HG03354 (cell line): ENCODE data around the gene TIMM21.

Source experiments
- ATAC-seq: cut with Tn5 transposase; IDR thresholded peaks from one replicate; pipeline ENCODE4 v1.9.1; 2021; ENCODE audit warnings: mild to moderate bottlenecking; ENCODE audit not compliant: unreplicated experiment, poor library complexity, severe bottlenecking

The TIMM21 gene

DNA sequence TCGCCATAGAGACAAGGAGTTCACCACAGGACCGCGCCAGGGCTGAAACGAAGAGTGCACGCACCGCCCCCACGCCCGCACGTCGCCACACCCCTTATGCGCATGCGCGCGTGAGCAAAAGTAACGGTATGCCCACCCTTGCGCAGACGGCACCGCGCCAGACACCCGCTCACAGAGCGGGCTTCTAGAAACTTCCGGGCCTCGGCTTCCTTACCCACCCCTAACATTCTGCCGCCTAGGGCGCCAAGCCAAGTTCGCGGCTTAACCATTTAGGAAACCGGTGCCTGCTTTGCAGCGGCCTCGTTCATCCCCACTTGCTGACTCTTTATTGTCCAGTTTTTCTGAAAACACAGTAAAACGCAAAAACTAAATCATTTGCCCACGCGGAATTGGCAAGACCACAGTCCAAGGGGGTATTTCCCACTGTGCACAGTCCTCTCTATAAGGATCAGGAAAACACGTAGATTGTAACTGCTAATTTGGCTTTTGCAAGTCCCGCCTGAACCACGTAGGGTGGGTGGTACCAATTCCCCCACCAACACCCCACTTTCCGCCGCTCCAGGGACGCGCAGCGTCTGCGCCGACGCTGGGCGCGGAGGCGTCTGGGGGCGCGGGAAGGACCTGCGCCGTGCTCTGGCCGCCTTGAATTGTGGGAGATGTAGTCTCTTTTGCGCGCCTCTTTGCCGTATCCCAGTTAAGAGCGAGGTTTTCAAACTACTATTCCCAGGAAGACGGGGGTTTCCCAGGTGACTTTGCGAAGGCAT is at the start of gene TIMM21, which contains the start of gene FBXO15:
TIMM21 (plus strand) TSS at position 745 of the 764 bp plus-strand sequence. CDS start 286 bp downstream, outside the sequence.
FBXO15 (minus strand) TSS at position 56 of the 764 bp plus-strand sequence; CDS start at position 7, 49 bp downstream.
- peak; percentile 90 for ATAC-seq

DNA sequence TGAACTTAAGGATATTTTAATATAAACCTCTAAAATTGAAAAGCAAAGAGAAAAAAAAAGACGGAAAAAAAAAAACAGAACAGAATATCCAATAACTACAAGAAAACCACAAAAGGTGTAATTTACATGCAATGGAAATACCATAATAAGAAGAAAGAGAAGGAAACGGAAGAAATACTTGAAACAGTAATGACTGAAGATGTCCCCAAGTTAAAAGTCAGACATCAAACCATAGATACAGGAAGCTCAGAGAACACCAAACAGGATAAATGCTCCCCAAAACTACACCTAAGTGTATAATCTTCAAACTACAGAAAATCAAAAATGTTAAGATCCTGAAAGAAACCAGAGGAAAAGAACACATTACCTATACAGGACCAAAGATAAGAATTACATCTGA is 39.9 kb upstream of the TIMM21 start:
- no peak for ATAC-seq

GRCh38 chr18:74110149-74110548 is 38.2 kb upstream of the TIMM21 start:
- peak; percentile 46 for ATAC-seq

DNA sequence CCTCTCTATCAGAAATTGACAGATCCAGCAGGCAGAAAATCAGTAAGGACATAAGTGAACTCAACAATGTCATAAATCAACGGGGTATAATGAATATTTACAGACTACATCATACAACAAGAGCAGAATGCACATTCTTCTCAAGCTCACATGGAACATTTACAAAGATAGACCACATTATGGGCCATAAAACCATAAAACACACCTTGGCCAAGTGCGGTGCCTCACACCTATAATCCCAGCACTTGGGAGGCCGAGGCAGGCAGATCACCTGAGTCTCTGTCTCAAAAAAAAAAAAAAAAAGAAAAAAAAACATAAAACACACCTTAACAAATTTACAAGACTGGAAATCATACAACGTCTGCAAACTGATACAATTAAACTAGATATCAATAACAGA is 37.3 kb upstream of the TIMM21 start:
- no peak for ATAC-seq

DNA sequence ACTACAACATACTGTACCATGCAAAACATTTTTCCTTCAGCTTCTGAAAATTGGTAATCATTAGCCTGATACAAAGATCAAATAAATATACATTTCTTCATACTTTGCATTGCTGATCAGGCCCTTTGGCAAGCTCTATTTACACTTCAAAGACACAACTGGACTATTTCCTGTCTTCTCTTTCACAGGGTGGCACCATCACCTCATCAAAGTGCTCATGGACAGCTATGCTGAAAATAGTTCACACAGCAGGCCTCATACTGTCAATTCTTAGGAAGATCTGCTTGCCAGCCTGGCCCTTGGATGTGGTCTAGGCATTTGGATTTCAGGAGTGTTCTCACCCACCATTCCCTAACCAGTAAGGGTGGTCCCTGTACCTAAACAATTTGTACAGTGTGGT is 34.6 kb upstream of the TIMM21 start:
- no peak for ATAC-seq

DNA sequence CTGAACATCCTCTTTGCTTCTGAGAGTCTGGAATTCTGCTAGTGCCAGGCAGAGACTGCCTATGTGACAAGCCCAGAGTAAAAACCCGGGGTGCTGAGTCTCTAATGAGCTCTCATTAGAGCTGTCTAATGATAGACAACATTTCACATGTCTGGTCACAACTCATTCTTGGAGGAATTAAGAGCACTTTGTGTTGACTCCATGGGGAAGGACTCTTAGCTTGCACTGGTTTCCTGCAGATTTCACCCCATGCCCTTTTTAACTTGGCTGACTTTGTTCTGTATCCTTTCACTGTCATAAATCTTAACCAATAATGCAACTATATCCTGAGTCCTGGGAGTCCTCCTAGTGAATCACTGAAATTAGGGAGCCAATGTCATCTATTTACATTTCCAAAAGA is 34.2 kb upstream of the TIMM21 start:
- ATAC-seq: no peak

- no peak for ATAC-seq
These were observed 33.3 kb upstream of the TIMM21 start for GRCh38 chr18:74115046-74115445.

DNA sequence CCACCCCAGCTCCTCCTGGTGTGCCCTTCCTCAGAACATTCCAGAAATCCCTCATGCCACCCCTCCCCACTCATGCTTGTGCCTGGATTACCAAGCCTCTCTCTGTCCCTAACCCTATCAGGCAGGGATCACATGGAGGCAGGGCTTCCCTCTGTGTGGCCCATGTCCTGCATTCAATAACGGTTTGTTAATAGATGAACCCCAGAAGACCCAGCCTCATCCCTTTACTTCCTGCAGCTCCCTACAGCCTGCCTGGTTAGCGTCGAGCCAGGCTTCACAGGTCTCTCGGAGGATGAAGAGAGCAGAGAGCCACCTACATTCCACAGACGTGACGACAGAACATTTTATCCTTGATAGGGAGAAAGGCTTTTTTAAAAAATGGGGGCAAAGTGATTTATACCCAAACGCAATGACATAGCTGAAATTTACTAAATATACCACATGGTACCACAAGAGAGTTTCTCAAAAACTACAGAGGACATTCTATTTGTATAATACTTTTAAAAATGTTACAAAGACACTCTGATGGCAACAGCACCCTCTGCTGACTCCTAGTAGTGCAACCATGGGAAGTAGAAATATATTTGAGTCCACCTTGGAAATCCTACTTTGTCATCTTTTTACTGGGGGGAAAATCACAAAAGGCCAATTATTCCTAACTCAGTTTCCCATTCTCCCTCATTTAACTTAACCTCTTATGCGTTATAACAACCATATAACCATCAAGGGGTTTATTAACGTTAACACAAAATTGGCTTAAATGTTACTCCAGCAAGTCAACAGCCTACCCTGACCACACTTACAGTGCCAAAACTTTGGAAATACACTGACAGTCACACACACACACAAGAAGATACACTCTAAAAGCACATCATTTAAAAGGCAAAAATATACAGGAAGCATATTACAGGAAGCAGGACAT is 31.4 kb upstream of the TIMM21 start:
- no peak for ATAC-seq

DNA sequence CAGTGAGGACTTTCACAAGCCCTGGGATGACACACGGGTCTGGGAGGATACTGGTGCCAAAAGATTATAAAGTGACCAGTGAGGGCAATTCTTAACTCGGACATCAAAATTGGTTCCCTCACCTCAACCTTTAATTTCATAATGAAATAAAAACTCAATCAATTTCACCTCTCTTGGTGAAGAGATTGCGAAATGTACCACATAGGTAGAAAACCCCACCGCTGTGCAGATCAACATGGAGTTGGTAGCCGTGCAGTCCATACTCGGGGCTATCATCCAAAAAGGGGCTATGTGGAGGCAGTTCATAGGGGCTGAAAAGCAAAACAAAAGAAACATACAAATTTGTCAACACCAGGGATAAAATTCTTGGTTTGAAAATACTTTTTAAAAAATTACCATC is 25.1 kb upstream of the TIMM21 start:
- ATAC-seq: no peak

GRCh38 chr18:74124642-74125041 is 23.7 kb upstream of the TIMM21 start:
- ATAC-seq: no peak

DNA sequence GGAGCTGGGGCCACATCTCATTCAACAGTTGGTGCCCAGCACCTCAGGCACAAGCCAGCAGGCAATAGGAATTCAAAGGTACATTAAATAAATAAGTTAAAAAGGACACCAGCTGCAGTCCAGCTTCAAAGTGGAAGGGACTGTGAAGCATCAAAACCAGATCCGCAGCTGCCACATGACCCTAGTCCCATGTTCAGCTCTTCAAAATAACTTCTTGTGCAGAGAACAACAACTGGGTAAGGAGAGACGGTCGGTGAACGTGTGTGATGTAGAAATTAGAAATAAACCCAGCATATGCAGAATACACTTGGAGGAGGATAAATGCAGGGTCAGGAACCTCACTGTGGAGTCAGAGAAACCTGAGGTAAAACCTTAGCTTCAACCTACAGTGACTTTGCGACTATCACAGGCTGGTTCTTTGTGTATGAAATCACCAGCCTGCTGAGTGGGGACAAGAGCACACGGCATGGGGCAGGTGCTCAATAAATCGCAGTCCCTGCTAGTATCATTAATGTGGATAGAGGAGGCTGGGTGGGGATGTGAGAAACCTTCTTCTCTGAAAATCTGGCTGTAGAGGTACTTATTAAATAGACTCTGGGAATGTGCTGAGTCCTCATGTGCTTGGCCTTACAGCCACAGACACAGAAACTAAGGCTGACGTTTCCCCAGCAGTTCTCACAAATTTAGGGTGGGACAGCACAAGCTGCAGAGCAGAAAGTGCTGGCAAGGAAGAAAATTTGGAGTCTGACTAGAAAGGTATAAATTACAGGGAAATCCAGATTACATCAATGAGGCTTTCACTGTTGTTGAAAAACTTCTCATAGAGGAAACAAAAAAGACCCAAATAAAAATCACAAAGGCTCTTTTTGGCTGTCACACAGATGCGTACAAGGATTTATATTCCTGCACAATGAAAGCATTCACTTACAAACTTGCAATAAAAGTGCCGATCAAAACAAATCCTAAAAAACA is 21.4 kb upstream of the TIMM21 start:
- no peak for ATAC-seq

GRCh38 chr18:74128159-74128558 is 20.2 kb upstream of the TIMM21 start:
- ATAC-seq: no peak

DNA sequence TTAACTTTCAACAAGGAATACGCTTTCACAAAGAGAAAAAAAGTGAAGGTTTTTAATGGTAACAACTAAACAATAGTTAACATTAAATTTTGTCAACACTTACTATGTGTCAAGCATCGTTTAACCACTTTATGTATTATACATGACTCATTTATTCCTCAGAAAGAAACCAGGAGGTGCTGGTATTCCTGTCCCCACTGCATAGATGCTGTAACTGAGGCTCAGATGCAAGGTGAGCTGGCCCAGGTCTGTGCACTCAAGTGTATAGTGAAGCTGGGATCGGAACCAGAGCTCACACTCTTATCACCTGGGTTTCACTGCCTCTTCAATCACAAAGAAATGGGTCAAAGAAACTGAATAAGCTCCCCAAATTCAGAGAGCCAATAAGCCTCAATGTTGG is 17.2 kb upstream of the TIMM21 start:
- ATAC-seq: no peak

GRCh38 chr18:74132201-74132600 is 16.1 kb upstream of the TIMM21 start:
- ATAC-seq: no peak

DNA sequence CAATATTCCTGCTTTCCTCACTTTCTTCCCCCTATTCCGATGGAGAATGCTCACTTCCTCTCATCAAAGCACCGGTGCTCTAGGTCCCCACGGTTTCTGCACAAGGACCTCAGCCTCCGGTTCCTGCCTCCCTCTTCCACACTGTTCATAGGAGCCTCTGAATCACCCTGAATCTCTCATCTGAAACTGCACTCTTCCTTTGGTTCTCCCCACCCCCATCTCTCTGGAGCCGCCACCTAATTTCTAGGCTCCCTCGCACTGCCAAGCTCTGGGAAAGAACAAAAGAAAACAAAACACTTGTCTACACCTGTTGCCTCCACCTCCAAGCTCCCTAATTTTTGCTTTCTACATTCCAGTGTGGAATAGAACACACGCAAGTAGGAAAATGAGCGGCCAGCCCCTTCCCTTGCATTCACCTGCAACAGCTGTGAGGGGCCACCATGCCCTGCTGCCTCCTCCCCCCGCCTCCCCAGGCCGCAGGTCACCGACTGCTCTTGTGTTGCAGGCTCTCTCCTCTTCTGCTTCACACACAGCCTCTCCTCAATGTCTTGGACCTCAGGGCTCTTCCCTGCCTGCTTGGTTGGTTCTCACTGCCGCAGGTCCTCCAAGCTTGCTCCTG is 10.3 kb upstream of the TIMM21 start:
- ATAC-seq: no peak

DNA sequence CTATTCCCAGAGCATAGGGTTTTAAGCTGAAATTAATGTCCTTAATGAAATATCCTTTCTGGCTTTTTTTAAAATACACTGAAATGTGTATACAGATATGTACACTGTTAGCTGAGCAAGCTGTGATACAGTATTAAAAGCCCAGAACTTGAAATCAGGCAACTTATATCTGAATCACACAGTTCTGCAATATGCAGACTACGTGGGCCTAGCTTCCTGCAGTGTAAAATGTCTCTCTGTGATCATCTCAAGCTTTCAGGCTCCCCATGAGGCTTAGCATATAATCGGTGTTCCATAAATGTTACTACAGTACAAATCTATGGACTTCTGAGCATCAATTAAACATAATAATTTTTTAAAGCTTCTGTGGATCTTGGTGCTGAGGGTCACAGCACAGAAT is 8.9 kb upstream of the TIMM21 start:
- ATAC-seq: no peak

DNA sequence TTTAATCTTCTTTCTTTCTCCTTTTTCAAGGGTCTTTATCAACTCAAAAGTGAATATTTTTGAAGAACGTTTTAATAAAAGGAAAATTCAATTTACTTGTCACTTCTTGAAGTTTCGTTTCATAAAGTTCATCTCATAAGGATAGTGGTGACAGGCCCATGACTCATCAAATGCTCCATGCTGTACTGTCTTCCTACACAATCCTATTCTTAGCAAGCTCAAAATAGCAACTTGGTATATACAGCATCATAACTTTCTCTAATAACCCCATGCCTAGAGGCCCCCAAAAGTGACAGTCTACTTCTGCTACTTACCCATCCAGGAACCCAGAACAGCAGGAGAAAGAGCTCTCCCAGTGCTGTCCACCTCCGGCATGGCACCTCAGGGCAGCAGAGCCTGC is 8.4 kb upstream of the TIMM21 start:
- ATAC-seq: no peak

DNA sequence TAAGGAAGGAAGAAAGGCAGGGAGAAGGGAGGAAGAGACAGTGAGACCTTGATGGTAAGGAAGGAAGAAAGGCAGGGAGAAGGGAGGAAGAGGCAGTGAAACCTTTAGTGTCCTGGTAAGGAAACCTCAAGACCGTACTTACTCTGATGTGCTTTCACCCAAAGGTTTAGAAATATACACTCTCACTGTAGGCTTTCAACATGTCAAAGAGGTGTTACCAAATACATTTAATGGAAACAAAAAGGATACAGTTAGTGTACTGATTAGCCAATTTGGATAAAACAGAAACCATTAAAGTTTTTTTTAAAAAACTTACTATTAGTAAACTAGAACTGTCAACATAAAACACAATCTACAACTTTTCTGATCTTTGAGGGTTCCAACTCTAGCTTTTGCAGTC is 7.7 kb upstream of the TIMM21 start:
- ATAC-seq: no peak

DNA sequence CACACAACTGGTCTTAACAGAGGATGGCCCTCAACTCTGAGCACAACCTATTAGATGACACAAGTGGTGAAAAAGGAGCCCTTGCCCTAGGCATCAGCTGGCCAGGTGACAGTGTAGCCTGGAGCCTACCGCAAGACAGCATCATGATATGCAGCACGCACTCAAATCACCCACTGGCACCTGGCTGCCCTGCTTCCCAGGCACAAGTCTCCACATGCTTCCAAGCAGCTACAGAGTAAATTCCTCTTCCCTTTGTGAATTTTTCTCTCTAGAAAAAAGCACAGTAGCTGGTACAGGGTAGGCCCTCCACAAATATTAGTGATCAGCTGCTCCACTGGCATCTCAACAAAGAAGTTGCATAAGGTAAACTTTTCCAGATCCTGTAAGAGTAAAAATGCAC is 6.7 kb upstream of the TIMM21 start:
- no peak for ATAC-seq
